HG02798 (cell line): ENCODE measurements around the gene ARHGAP26.

Experiments used
- ATAC-seq: cut with Tn5 transposase; IDR thresholded peaks from one replicate; pipeline ENCODE4 v1.9.1; 2021; ENCODE audit warnings: mild to moderate bottlenecking; ENCODE audit not compliant: unreplicated experiment, poor library complexity

Gene ARHGAP26

DNA sequence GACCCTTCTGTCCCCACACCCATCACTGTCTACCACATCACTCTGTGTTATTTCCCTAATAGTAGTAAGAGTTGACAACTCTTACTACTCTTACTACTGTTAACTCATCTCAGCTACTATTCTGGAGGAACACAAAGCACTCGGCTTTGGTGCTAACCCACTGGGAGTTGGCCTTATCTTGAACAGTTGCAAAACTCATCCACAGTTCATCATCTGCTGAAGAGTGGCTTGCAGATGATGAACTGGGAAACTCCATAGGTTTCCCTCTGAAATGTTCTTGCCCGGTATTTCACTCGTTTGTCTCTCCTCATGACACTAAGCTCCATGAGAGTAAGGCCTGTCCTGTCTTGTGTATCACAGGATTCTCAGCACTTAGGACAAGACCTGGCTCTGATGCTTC, 411.9 kb downstream of the ARHGAP26 start:
- no peak for ATAC-seq

DNA sequence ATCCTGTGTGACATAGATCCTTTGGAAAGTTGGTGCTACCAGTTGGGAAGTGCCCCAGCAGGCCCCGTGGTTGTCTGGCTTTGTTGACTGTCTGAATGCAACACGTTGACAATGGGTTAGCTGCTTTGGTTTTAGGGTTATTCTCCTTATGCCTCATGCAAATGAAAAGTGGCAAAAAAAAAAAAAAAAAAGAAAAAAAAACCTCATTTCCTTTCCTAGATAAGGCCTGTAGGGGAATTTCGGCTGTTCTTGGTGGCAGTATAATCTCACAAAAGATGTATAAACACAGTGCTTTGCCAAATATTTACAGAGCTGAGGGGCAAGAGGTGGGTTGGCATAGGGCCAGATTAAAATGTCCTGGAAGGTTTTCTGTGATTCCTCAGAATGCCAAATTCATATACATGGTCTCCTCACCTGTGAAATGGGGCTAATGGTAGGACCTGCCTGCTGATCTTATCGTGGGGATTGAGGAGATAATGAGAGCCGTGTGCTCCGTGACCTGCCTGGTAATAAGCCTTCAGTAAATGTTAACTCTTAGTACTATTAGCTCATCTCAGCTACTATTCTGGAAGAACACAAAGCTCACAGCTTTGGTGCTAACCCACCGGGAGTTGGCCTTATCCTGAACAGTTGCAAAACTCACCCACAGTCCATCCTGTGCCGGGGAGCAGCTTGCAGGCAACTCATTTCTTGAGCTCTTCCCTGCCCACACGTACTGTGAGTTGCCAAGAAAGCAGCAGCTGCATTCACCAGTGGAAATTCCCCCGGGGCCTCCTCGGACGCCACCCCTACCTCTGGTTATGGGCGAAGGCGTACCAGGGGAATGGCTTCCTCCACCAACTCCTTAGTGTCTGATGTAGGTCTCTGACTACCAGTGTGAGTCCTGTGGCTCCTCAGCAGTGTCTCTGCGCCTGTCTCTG, 413.0 kb downstream of the ARHGAP26 start:
- ATAC-seq: peak; percentile 73

DNA sequence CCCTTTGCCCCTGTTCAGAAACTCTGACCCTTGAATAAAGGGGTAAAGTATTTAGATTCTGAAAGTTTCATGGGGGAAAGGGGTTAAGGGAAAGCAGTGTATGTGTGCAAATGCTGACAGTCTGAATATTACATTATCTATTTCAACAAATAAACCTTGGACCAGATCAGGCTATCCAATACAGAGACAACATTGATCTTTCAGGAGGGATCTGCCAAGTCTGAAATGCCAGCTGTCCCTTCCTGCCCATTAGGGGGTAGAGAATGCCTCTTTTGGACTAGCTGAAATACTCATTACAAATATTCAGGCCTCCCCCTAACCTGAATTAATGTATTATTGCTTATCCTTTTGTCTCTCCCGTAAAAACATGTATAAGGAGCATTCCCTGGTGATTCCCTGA, 413.8 kb downstream of the ARHGAP26 start:
- no peak for ATAC-seq

DNA sequence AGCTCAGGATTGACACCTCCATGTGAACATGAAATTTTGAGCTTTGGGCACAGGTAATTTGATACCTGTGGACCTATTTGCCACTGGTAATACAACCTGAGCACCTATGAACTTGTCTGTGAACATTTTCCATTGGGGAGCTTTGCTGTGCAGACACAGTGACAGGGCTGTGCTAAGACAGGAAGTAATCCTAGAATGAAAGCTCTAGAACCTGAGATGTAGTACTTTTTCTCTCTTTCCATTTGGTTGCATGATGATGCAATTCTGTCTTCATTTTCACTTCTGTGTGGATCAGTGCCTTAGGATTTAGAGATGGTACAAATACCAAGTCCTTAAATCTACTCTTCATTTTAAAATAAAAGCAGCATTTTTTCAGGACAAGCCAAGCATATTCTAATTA, 416.4 kb downstream of the ARHGAP26 start:
- ATAC-seq: no peak

DNA sequence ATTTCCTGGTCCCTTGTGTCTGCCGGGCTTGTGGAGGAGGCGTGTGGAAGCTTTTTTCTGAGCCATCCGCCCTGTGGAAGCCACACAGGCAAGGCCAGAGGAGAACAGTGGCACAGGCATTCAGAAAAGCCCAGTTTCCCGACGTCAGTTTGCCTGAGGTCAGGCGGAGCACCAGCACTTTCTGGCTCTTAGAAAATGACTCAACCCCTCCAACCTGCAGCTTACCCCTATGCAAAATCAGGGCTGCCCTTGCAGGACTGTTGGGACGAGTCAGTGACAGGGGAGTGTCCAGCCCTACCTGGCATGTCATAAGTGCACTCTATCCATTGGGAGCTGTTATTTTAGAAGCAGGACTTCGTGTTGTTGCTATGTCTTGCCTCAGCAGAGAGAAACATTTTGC, 417.3 kb downstream of the ARHGAP26 start:
- no peak for ATAC-seq

DNA sequence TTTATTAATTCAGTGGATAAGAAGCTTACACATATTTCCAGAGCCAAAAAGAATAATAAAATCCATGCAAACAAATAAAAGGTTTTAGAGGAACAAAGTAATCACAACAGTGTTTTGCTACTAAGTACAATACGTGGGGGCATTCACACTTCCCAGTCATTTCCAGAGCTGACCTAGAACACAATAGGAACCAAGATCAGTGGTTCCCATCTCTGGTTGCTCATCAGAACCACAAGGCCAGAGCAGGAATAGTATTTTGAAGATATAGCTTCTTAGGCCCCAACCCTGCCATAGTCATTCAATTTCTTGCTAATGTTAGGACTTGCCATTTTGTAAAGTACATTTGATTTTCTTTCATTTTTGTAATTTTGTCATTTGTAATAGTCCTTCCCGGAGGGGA, 417.9 kb downstream of the ARHGAP26 start:
- ATAC-seq: no peak

DNA sequence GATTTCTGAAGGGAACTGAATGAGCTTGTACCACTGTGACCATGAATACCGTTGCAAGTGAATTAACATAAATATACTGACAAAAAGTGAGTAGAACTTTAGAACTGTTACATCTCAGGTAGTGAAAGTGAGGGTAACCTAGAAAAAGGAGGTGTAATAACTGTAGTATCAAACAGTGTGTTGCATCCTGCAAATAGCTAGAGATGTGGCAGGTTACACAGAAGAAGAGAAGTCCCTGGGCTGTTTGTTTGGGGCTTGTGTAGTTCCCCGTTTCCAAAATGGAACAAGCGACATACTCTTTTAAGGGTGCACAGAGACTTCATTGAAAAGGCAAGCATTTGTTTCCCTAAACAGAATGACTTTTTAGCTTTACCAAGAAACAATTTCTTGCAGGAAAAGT, 418.5 kb downstream of the ARHGAP26 start:
- peak; percentile 37 for ATAC-seq

DNA sequence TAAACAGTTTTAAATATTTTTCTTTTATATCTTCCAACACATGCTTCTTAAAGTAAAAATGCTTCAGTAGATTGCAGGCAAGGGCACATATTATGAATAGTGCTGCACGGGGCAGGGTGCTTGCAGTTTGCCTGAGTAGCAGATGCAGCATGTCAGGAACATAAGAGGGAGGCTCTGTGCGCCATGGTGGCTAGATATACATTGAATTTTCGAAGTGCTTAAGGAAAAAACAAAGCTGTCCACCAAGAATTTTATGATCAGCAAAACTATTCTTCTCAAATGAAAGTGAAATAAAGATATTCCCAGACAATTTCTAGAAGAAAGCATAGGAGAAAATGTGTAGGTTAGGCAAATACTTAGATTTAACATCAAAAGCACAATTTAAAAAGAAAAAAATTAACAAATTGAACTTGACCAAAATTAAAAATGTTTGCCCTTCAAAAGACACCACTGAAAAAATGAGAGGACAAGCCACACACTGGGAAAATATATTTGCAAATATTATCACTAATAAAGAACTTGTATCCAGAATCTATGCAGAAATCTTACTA, 420.2 kb downstream of the ARHGAP26 start:
- no peak for ATAC-seq

DNA sequence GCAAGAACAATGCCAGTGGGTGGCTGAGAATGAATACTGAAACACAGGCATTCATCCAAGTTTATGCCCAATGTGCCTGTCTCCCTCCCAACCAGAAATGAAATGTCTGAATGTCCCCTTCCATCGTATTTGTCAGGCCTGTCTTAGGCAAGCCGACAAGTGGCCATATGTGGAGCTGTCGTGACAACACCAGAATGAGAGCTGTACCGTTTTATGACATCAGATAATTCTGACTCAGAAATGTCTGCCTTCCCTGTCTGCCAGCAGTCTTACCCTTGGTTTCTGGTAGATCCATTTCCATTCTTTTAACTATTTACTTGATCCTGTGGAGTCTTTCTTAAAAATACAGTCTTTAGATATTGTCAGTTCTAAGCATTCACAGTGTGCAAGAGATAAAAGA, 421.5 kb downstream of the ARHGAP26 start:
- ATAC-seq: no peak

DNA sequence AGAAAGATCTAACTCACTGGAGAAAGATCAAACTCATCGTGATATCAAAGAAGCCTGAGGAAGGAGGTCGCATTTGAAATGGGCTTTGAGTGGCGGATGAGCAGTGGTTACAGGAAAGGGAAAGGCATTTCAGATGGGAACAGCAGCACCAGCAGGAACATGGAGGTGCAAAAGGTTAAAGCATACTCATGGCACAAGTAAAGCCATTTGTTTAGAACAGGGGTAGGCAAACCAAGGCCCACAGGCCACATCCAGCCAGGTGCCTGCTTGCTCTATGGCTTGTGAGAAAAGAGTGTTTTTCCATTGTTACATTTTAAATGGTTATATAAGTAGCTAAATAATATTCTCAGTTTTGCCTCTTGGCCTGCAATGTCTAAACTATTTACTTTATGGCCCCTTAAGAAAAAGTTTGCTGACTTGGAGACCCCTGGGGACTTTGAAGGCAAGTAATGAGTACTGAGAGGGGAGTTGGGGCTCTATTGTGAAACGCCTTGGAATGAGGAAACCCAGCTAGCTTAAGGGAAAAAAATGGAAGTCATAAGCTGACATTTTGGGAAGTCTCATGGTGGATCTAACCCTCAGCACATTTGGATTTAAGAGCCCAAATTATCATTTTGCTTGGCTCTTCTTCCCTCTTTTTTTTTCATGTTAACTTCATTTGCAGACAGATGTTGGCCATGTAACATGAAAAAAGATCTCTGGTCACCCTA, 422.2 kb downstream of the ARHGAP26 start:
- no peak for ATAC-seq

DNA sequence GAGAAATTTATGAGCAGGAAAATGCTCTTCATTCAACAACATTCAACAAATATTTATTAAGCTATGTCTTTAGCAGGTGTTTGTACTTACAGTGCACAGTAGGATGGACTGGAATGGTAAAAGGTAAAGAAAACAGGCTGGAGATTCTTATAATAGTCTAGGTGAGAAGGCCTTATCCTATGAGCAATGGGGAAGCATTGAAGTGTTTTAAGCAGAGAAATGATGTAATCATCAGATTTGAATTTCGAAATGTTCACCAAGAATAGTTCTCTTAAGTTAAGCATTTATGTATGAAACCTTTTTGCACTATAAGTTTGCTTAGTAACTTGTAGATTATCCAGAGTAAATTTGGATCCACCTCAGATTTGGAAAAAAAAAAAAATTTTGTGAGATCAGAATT, 424.0 kb downstream of the ARHGAP26 start:
- ATAC-seq: no peak

DNA sequence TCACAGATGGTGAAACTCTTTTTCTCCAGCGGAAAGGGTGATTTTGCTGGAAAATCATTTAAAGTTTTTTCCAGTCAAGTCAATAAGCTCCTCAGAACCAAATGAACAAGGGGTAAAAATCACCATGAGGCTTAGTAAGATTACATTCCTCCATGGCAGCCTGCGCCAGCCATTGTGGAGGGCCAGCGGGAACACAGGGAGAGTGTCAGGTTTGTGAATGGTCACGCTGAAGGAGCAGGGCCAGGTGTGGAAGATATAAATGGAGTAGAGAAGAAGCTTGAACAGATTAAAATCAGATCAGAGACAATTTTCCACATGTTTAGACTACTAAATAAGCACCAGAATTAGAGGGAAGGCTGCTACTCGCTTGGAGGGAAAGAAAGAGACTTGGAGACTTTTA, 424.5 kb downstream of the ARHGAP26 start:
- ATAC-seq: no peak

DNA sequence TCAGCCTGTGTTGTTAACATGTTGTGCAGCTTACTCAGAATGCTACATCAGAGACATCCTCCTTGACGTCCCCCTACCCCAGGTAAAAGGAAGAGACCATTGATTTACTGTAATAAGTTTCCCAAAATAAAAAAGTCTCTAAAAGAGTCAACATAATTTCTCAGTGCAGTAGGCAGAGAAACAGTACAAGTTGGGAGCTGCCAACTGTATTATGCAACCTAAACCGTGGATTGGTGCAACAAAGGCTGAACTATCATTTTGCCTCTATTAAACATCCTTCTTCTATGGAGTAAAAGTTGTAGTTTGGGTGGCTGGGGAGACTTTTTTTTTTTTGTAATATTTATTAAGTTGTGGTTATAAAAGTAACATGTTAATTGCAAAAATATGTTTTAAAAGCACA, 425.3 kb downstream of the ARHGAP26 start:
- ATAC-seq: no peak

DNA sequence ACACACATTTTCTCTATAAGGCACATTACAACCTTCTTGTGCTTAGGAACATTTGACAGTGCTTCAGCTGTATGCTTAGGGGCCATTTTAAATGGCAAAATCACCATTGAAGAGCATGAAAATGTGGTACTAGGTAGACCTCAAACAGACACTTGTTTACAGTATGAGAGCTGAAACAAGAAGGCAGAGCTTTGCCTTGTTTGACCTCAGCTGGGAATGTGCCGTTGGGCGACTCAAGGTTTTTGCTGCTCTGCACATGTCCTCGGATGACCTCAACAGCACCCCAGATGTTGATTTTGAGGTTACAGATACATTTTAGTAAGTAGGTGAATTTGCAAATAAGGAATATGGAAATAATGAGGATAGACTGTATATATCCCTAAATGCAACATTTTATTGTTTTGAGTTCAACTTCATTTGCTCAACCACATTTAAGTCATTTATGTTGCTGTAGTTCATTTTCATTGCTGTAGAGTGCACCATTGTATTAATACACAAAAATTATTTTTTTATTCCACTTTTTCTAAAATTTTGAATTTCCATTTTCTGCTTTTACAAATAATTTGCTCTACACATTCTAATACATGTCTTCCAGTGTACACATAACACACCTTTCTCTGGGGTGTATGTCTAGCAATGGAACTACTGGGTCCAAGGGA, 426.6 kb downstream of the ARHGAP26 start:
- ATAC-seq: no peak

DNA sequence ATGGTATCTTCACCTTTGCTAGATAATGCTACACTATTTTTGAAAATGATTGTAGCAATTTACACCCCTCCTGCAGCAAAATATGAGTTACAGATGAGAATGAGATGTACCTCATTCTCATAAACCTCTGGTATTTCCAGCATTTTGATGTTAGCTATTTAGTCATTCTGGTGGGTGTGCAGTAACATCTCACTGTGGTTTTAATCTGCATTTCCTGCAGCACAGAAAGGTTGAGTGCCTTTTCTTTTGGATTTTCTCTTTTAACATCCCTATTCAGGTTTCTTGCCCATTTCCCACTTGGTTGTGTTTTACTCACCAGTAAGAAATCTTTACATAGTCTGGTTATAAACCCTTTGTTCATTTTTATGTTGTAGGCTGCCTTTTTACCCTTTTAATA, 427.1 kb downstream of the ARHGAP26 start:
- no peak for ATAC-seq

DNA sequence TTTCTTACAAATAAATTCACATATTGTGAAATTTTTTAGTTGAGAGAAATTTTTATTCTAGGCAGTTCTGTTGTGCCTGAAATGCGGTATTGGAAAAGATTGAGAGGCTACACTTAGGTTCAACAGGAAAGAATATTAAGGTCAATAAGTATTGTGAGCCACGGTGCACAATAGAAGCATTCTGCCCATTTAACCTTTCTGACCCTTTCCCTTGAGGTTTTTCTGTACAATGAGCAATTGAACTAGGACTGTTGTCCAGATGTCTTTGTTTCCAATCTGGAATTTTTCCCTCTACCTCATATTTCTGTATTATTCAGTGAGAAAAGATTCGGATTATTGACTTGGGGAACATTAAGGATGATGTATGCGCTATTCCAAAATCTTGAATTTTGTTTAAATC, 428.2 kb downstream of the ARHGAP26 start:
- ATAC-seq: no peak

DNA sequence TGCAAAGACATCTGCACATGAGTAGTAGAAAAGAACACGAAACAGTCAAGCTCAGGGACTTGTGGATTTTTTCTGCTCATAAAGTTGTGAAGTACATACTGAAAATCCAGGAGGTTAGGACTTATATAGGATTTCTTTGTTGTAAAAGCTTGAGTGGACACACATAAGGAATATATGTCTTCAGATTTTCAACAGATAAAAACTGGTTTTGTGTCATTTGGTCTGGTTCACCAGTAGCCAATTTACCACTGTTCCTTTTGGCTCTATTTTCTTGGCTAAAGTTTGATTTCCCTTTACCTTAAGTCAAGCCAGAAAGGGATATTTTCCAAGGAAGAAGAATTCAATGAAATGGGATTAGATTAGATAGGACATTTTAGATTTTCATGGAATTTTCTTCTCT, 429.0 kb downstream of the ARHGAP26 start:
- no peak for ATAC-seq

DNA sequence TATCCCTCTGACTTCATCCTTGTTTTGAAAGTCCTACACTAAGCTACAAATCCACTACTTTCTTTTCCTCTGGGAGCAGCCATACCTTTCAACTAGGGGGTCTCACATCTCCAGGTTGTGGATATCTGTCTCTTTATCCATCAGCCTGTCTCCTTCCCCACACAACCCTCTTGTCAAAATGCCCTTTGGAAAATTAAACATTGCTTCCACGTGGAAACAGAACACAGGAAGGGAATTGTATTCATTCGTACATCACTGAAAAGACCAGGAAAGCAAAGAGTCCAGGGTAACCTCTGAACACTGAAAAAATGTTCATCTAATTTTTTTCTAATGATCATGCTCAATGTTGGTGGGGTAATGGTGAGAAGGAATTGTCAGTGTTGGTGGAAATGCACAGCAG, 429.7 kb downstream of the ARHGAP26 start:
- no peak for ATAC-seq

DNA sequence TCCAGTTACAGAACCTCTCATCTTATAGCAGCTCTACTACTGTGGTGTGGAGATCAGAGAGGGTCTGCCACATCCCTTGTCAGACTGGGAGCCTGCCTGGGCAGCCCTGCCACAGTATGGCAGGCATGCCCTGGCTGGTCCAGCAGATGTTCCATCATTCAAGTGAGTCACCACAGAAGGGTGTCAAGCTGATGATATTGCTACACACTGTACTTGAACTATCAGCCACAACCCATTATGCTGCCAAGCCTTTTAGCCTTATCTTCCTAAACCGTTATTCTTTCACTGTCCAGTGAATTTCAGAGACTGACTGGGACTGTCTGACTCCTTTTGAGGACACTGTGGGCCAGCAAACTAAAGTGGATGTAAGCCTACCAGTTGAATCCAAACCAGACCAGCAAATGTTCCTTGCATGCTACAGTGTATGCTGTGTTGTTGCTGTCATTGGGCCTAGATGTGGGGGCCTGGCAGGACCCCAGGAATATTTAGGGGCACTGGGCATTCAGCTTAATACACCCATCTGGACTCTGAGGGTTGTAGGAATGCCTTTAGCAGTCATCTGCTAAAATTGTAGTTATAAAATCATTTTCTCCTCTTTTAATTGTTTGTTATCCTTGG, 430.7 kb downstream of the ARHGAP26 start:
- ATAC-seq: peak; percentile 57

DNA sequence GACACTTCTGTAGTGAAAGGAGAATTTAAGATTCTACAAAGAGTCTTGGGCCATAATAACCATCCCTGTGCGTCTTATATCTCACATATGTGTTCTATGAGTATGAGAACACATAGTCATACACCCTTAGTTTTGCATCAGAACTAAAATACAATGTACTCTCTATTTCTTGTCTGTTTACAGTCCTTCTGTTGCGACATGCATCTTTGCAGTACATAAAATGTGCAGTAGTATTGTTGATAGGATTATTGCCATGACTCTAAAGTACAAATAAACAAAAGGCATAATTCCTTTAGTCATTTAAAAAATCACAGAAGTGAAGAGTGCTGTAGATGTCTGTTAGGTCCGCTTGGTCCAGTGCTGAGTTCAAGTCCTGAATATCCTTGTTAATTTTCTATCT, 431.4 kb downstream of the ARHGAP26 start:
- ATAC-seq: no peak
